ENCODE results near the gene DRD2. TPM values are rescaled to one million over a fixed set of nuclear protein-coding genes. Genes with fewer than 3 reads are reported as not detected.

Gene DRD2
- polyA plus RNA-seq, 3 donors = 0.22 to 0.48 (median 0.42) TPM

GRCh38 chr11:113405724-113406478 lies 69.3 kb downstream of the DRD2 start:
- no peak for DNase-seq (ENCODE audit: low read depth in 3 of 3, low spot score in 2 of 3)

- no peak for DNase-seq (ENCODE audit: low read depth in 3 of 3, low spot score in 2 of 3)
Observed at GRCh38 chr11:113404859-113405430, 70.3 kb downstream of the DRD2 start.

- no peak for DNase-seq (ENCODE audit: low read depth in 3 of 3, low spot score in 2 of 3)
Observed at GRCh38 chr11:113401718-113402117, 73.5 kb downstream of the DRD2 start.

GRCh38 chr11:113400631-113401230 lies 74.5 kb downstream of the DRD2 start:
- no peak for DNase-seq (ENCODE audit: low read depth in 3 of 3, low spot score in 2 of 3)

- no peak for DNase-seq (ENCODE audit: low read depth in 3 of 3, low spot score in 2 of 3)
Observed at GRCh38 chr11:113398669-113399430, 76.3 kb downstream of the DRD2 start.

DNA sequence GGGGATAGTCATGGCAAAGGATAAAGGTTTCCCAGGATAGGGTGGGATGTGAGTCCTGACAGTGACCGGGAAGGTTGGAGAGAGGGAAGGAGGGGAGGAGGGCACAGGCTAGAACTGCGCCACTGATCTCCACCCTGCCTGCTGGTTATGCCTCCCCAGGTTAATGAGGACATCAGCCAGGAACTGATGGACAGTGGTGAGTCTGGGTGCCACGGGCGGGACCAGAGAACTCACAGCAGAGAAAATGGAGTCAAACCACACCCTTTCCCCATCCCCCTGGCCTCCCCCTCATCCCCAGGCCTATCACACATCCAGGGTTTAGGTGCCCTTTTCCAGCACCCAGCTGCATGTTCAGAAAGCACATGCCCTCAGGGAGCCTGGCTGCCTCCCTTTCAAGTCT lies 77.4 kb downstream of the DRD2 start:
- DNase-seq (ENCODE audit: low read depth in 3 of 3, low spot score in 2 of 3) = no peak

GRCh38 chr11:113397212-113397611 lies 78.0 kb downstream of the DRD2 start:
- no peak for DNase-seq (ENCODE audit: low read depth in 3 of 3, low spot score in 2 of 3)

GRCh38 chr11:113396690-113397089 lies 78.5 kb downstream of the DRD2 start:
- no peak for DNase-seq (ENCODE audit: low read depth in 3 of 3, low spot score in 2 of 3)

DNA sequence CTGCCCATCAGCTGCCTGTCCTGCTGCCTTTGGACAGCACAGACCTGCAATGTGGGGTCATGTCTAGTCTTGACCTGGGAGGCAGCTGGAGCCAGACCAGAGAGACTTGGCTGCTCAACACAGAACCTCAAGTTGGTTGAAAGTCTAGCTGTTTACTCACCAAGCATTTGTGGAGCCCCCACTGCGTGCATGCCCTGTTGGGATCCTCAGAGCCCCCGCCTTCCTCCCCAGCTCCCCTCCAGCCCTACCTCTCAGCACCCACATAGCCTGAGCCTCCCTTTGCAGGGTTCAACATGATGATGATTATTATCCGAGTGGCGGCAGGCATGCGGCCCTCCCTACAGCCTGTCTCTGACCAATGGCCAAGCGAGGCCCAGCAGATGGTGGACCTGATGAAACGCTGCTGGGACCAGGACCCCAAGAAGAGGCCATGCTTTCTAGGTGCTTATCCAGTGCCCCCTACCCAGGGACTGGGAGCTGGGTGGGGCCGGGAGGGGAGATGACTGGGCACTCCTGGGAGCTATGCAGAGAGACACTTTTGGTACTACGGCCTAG lies 79.3 kb downstream of the DRD2 start:
- no peak for DNase-seq (ENCODE audit: low read depth in 3 of 3, low spot score in 2 of 3)

DNA sequence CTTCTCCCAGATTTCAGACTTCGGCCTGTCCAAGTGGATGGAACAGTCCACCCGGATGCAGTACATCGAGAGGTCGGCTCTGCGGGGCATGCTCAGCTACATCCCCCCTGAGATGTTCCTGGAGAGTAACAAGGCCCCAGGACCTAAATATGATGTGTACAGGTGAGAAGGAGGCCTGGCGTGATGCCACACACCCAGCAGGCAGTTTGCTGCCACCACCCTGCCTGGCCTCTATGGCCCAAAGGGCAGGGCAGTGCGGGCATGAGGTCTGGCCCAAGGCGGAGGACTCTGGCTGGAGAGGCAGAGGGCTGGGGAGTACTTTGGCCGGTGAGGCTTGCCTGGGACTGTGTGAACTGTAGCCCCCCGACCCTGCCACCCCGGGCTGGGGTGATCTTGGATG lies 80.3 kb downstream of the DRD2 start:
- DNase-seq (ENCODE audit: low read depth in 3 of 3, low spot score in 2 of 3) = no peak

DNA sequence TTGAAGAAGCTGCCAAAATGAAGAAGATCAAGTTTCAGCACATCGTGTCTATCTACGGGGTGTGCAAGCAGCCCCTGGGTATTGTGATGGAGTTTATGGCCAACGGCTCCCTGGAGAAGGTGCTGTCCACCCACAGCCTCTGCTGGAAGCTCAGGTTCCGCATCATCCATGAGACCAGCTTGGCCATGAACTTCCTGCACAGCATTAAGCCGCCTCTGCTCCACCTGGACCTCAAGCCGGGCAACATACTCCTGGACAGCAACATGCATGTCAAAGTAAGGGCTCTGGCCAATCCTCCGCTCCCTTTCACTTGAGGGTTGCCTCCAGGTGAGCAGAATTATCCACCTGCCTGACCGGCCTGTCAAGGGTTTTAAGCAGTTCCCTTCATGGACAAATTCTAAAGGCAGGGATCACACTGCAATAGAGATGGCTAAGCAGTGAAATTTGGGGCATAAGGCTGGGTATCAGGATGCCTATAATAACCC lies 81.7 kb downstream of the DRD2 start:
- DNase-seq (ENCODE audit: low read depth in 3 of 3, low spot score in 2 of 3) = no peak

- DNase-seq (ENCODE audit: low read depth in 3 of 3, low spot score in 2 of 3) = no peak
Observed at GRCh38 chr11:113392236-113392921, 82.8 kb downstream of the DRD2 start.

DNA sequence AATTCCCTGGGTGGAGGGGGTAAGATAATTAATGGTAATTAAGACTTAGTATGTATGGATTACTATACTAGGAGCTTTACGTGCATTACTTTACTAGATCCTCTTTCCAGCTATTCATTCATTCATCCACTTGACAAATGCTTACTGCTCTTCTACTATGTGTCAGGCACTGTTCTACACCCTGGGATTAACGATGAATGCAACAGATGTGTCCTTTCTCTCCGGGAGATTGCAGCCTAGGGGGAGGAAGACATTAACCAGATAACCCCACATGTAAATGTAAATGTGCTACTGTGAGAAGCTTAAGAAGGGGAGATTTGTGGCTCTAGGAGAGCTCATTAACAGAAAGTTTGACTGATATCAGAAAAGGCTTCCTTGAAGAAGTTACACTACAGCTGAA lies 85.9 kb downstream of the DRD2 start:
- no peak for DNase-seq (ENCODE audit: low read depth in 3 of 3, low spot score in 2 of 3)

DNA sequence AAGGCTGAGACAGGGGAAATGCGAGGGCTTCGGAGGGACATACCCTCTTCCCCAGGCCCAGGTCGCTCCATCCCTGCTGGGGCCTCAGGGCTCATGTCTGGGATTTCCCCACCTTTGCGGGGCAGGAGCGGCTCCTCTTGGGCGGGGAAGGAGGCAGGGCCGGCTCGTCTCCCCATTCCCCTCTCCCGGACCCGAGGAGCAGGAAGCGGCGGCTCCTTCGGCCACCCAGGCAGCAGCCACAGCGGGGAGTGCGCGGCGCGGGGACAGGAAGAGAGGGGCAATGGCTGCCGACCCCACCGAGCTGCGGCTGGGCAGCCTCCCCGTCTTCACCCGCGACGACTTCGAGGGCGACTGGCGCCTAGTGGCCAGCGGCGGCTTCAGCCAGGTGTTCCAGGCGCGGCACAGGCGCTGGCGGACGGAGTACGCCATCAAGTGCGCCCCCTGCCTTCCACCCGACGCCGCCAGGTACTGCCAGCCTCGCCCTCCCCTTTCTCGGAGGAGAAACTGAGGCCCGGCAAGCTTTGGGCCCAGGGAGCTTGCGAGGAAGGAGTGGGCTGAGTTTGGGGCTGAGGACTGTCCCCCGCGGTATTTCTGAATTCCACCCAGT lies 87.5 kb downstream of the DRD2 start, which contains the start of gene ANKK1:
Gene ANKK1 (plus strand): TSS at position 175 of the 607 bp plus-strand sequence. CDS start 106 bp downstream, at position 281.
- DNase-seq (ENCODE audit: low read depth in 3 of 3, low spot score in 2 of 3) = no peak

GRCh38 chr11:113386866-113387265 lies 88.3 kb downstream of the DRD2 start:
- DNase-seq (ENCODE audit: low read depth in 3 of 3, low spot score in 2 of 3) = no peak

- no peak for DNase-seq (ENCODE audit: low read depth in 3 of 3, low spot score in 2 of 3)
Observed at GRCh38 chr11:113385749-113386148, 89.4 kb downstream of the DRD2 start.

- no peak for DNase-seq (ENCODE audit: low read depth in 3 of 3, low spot score in 2 of 3)
Observed at GRCh38 chr11:113384551-113384950, 90.6 kb downstream of the DRD2 start.

- no peak for DNase-seq (ENCODE audit: low read depth in 3 of 3, low spot score in 2 of 3)
Observed at GRCh38 chr11:113382121-113382520, 93.1 kb downstream of the DRD2 start.

- DNase-seq (ENCODE audit: low read depth in 3 of 3, low spot score in 2 of 3) = no peak
Observed at GRCh38 chr11:113378692-113379091, 96.5 kb downstream of the DRD2 start.
